Neural cell (in vitro differentiated cells): Measurements from ENCODE around the gene PRRG2. TPM values are rescaled to one million over a fixed set of nuclear protein-coding genes. Genes with fewer than 3 reads are reported as not detected.

Experiments used
- H2AFZ ChIP-seq: fragments of 200-600, 300-800 bp; sonication (generic), shearing (Covaris generic); 2 replicates; pipeline ENCODE4 v1.6.0; 2014; ENCODE audit warnings: low read depth, mild to moderate bottlenecking, antibody characterized with exemption, low read length, moderate library complexity
- H3F3A ChIP-seq: fragments of 200-600 bp; shearing (Covaris generic); 2 replicates; pipeline ENCODE4 v1.6.1; 2016; ENCODE audit warnings: mild to moderate bottlenecking, moderate library complexity, mixed read lengths, antibody characterized with exemption, low read length; ENCODE audit not compliant: insufficient read depth, poor library complexity, severe bottlenecking
- H3K27ac ChIP-seq: fragments of 200-600, 300-800 bp; sonication (generic), shearing (Covaris generic); 2 replicates; pipeline ENCODE4 v1.5.1; 2014; ENCODE audit warnings: mild to moderate bottlenecking, low read length, moderate library complexity
- H3K27me3 ChIP-seq: fragments of 300-800, 200-600 bp; sonication (generic), shearing (Covaris generic); 2 replicates; pipeline ENCODE4 v1.6.0; 2014; ENCODE audit warnings: mild to moderate bottlenecking, low read depth, low read length, moderate library complexity; ENCODE audit not compliant: insufficient read depth
- H3K36me3 ChIP-seq: fragments of 300-800, 200-600 bp; sonication (generic), shearing (Covaris generic); 2 replicates; pipeline ENCODE4 v1.5.1; 2014; ENCODE audit warnings: mild to moderate bottlenecking, antibody characterized with exemption, low read length, moderate library complexity; ENCODE audit not compliant: insufficient read depth
- H3K4me2 ChIP-seq: fragments of 300-800, 200-600 bp; sonication (generic), shearing (Covaris generic); 2 replicates; pipeline ENCODE4 v1.6.0; 2014; ENCODE audit warnings: mild to moderate bottlenecking, low read length
- H3K4me3 ChIP-seq: fragments of 300-800, 200-600 bp; sonication (generic), shearing (Covaris generic); 2 replicates; pipeline ENCODE4 v1.5.1; 2014; ENCODE audit warnings: mild to moderate bottlenecking, low read length, moderate library complexity
- H3K79me2 ChIP-seq: fragments of 200-600 bp; shearing (Covaris generic); replicated peaks from 2 replicates; pipeline ENCODE4 v1.6.0; 2014; ENCODE audit warnings: mild to moderate bottlenecking, low read length, moderate library complexity; ENCODE audit not compliant: insufficient read depth
- H3K9ac ChIP-seq: fragments of 300-800, 200-600 bp; sonication (generic), shearing (Covaris generic); 2 replicates; pipeline ENCODE4 v1.6.1; 2016; ENCODE audit warnings: mild to moderate bottlenecking, low read length, mixed read lengths
- H3K9me2 ChIP-seq: fragments of 200-600 bp; shearing (Covaris generic); 2 replicates; pipeline ENCODE4 v1.6.1; 2016; ENCODE audit warnings: mild to moderate bottlenecking, low read length, mixed read lengths; ENCODE audit not compliant: insufficient read depth
- H3K9me3 ChIP-seq: fragments of 200-600, 300-800 bp; sonication (generic), shearing (Covaris generic); 2 replicates; pipeline ENCODE4 v1.6.1; 2016; ENCODE audit warnings: mild to moderate bottlenecking, mixed run types, low read length, moderate library complexity, mixed read lengths
- H4K20me1 ChIP-seq: fragments of 200-600 bp; shearing (Covaris generic); 2 replicates; pipeline ENCODE4 v1.6.1; 2016; ENCODE audit warnings: mild to moderate bottlenecking, mixed run types; ENCODE audit not compliant: insufficient read depth
- EP300 ChIP-seq: fragments of 450-650 bp; conservative IDR thresholded peaks from 2 replicates; pipeline ENCODE4 v1.6.1; 2014; ENCODE audit warnings: antibody characterized with exemption, mild to moderate bottlenecking, moderate library complexity; ENCODE audit not compliant: poor library complexity, severe bottlenecking
- EZH2 ChIP-seq: fragments of 200-600, 300-800 bp; shearing (Covaris generic), sonication (generic); IDR thresholded peaks from 2 replicates; pipeline ENCODE4 v1.6.1; 2014; ENCODE audit warnings: antibody characterized with exemption, low read length, borderline replicate concordance, mild to moderate bottlenecking; ENCODE audit not compliant: insufficient read depth, poor library complexity, severe bottlenecking
- MXI1 ChIP-seq: fragments of 450-650 bp; conservative IDR thresholded peaks from 2 replicates; pipeline ENCODE4 v1.6.1; 2014; ENCODE audit warnings: antibody characterized with exemption, mild to moderate bottlenecking; ENCODE audit not compliant: poor library complexity, severe bottlenecking
- POLR2AphosphoS5 ChIP-seq: IDR thresholded peaks from 2 replicates; pipeline ENCODE4 v1.6.1; 2012
- RAD21 ChIP-seq: fragments of 450-650 bp; conservative IDR thresholded peaks from 2 replicates; pipeline ENCODE4 v1.6.1; 2014; ENCODE audit warnings: antibody characterized with exemption, mild to moderate bottlenecking, moderate library complexity
- SMC3 ChIP-seq: fragments of 450-650 bp; conservative IDR thresholded peaks from 2 replicates; pipeline ENCODE4 v1.6.1; 2014; ENCODE audit warnings: antibody characterized with exemption, mild to moderate bottlenecking, moderate library complexity; ENCODE audit not compliant: poor library complexity
- TAF1 ChIP-seq: IDR thresholded peaks from 2 replicates; pipeline ENCODE4 v1.6.1; 2012; ENCODE audit warnings: low read depth
- polyA plus RNA-seq: library from polyadenylated mRNA; depleted of rRNA; stranded (reverse); fragments of >200 nt; gene quantifications from 2 replicates; pipeline ENCODE4 v1.2.3, GENCODE V29; 2014
- TF ChIP-seq, protein P1 (sequence below): IDR thresholded peaks from 2 replicates; pipeline ENCODE4 v1.6.1; 2012; ENCODE audit warnings: borderline replicate concordance
- TF ChIP-seq, protein P2 (sequence below): fragments of 450-650 bp; IDR thresholded peaks from 2 replicates; pipeline ENCODE4 v1.5.1; 2014; ENCODE audit warnings: antibody characterized with exemption, mild to moderate bottlenecking, moderate library complexity; ENCODE audit not compliant: poor library complexity, severe bottlenecking

PRRG2 gene
- polyA plus RNA-seq, 1 donor from 2014 or later, result not detected

DNA sequence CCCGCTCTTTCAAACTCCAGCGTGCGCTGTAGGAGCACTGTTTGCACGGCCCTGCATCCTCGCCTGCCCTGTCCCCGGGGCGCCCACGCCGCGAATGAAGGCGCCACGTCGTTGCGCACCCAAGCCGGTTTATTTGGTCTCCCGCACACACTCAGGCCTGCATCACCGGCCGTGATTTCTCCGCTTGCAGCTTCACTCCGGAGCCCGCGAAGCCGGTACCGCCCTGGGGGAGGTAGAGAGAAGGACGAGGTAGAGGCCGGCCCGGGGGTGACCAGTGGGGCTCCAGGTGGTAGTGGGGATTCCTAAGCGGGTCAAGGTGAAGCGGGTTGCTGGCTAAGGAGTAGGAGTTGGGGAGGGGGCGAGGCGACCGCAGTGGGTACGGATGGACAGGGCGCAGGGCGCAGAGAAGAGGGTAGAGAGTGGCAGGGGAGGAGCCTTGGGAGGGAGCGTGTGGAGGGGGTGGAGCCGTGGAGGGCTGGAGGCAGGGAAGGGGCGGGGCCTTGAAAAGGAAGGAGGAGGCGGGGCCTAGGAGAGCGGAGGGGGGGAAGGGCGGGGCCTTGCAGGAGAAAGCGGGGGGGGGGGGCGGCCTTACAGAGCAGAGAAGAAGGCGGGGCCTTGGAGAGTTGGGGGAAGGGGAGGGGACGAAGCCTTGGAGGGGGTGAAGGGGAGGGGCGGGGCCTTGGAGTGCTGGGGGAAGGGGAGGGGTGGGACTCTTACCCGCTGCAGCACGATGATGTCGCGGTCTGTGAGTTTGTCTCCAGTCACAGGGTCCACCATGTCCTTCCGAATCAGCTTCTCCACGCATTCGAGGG, 25.3 kb upstream of the PRRG2 start:
- no peak overlapping the region for H2AFZ ChIP-seq
- no peak overlapping the region for H3K27ac ChIP-seq
- no peaks in the 10 kb centered on the region for H3K36me3 ChIP-seq
- no peak overlapping the region for H3K4me3 ChIP-seq
- no peaks in the 10 kb centered on the region for H3F3A ChIP-seq
- no peaks in the 10 kb centered on the region for H3K9me3 ChIP-seq
- TF ChIP-seq POLR2AphosphoS5 (no peak), RAD21 (no peak), SMC3 (no peak), EP300 (no peak)
- no peaks in the 10 kb centered on the region for H3K27me3 ChIP-seq
- no peaks in the 10 kb centered on the region for H4K20me1 ChIP-seq
- H3K9me2 ChIP-seq, result no peaks in the 10 kb centered on the region
- no peaks in the 10 kb centered on the region for H3K79me2 ChIP-seq
- H3K9ac ChIP-seq, result no peak overlapping the region
- no peak overlapping the region for H3K4me2 ChIP-seq

DNA sequence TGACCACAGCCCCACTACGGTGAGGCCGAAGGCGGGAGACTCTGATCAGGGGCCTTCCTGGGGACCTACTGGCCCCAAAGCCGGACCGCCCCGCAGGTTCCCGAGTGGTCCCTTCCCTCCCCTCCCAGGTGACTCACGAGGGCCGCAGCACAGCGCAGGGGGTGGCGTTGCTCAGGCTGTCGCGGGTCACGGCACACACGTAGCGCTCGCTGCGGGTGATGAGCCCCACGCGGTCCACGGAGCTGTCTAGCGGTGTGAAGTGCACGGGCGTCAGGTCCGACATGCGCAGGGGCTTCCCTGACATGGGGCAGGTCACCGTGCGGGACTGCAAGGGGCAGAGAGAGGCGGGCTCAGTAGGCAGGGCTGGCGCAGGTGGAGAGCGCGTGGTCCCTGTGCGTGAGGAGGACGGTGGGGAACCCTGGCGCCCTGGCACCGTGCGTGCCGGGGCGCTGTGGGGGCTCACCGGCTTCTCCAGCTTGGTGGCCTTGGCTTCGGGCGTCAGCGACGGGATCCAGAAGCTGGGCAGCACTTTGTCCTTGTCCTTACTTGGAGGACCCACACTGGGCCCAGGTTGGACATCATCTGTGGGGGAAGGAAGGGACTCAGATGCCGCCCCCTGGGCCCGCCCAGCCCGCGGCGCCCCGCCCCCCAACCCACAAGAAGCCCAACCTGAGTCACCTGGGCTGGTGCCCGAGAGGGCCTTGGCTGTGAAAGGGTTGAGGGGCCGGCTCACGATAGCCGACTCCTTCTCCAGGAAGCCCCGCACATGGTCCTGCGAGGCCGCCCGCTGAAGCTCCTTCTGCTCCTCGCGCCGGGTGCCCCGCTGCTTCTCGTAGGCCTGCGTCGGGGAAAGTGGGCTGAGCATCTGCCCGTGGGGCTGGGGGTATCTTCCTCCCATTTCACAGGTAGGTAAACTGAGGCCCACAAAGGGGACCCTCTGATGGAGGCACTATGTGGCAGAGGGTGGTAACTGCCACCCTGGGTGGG, 24.4 kb upstream of the PRRG2 start:
- no peaks in the 10 kb centered on the region for H3K9me2 ChIP-seq
- H3K79me2 ChIP-seq, result no peaks in the 10 kb centered on the region
- no peaks in the 10 kb centered on the region for H3K36me3 ChIP-seq
- no peak overlapping the region for H3K4me2 ChIP-seq
- H3K9ac ChIP-seq, result no peak overlapping the region
- H3K27me3 ChIP-seq, result no peaks in the 10 kb centered on the region
- H3K4me3 ChIP-seq, result no peak overlapping the region
- H3K27ac ChIP-seq, result no peak overlapping the region
- TF ChIP-seq, protein P1, sequence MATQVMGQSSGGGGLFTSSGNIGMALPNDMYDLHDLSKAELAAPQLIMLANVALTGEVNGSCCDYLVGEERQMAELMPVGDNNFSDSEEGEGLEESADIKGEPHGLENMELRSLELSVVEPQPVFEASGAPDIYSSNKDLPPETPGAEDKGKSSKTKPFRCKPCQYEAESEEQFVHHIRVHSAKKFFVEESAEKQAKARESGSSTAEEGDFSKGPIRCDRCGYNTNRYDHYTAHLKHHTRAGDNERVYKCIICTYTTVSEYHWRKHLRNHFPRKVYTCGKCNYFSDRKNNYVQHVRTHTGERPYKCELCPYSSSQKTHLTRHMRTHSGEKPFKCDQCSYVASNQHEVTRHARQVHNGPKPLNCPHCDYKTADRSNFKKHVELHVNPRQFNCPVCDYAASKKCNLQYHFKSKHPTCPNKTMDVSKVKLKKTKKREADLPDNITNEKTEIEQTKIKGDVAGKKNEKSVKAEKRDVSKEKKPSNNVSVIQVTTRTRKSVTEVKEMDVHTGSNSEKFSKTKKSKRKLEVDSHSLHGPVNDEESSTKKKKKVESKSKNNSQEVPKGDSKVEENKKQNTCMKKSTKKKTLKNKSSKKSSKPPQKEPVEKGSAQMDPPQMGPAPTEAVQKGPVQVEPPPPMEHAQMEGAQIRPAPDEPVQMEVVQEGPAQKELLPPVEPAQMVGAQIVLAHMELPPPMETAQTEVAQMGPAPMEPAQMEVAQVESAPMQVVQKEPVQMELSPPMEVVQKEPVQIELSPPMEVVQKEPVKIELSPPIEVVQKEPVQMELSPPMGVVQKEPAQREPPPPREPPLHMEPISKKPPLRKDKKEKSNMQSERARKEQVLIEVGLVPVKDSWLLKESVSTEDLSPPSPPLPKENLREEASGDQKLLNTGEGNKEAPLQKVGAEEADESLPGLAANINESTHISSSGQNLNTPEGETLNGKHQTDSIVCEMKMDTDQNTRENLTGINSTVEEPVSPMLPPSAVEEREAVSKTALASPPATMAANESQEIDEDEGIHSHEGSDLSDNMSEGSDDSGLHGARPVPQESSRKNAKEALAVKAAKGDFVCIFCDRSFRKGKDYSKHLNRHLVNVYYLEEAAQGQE, result no peak
- no peak for TF ChIP-seq RAD21
- TF ChIP-seq EZH2, result no peak
- TF ChIP-seq TAF1, result no peak
- no peak for TF ChIP-seq SMC3
- TF ChIP-seq MXI1, result no peak
- TF ChIP-seq, protein P2, sequence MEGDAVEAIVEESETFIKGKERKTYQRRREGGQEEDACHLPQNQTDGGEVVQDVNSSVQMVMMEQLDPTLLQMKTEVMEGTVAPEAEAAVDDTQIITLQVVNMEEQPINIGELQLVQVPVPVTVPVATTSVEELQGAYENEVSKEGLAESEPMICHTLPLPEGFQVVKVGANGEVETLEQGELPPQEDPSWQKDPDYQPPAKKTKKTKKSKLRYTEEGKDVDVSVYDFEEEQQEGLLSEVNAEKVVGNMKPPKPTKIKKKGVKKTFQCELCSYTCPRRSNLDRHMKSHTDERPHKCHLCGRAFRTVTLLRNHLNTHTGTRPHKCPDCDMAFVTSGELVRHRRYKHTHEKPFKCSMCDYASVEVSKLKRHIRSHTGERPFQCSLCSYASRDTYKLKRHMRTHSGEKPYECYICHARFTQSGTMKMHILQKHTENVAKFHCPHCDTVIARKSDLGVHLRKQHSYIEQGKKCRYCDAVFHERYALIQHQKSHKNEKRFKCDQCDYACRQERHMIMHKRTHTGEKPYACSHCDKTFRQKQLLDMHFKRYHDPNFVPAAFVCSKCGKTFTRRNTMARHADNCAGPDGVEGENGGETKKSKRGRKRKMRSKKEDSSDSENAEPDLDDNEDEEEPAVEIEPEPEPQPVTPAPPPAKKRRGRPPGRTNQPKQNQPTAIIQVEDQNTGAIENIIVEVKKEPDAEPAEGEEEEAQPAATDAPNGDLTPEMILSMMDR, result no peak
- no peak for TF ChIP-seq EP300
- TF ChIP-seq POLR2AphosphoS5, result no peak
- H2AFZ ChIP-seq, result no peak overlapping the region
- no peaks in the 10 kb centered on the region for H3K9me3 ChIP-seq
- no peaks in the 10 kb centered on the region for H4K20me1 ChIP-seq
- no peaks in the 10 kb centered on the region for H3F3A ChIP-seq
